HUES64 (cell line): ENCODE data around the gene BANP. TPM values are rescaled to one million over a fixed set of nuclear protein-coding genes. Genes with fewer than 3 reads are reported as not detected.
"Not testable (repeated sequence)": the region's sequence is repeated elsewhere in the genome, so short reads cannot be mapped to it uniquely, and the experiment has no call there.

ENCODE experiments used
- H3K27ac ChIP-seq: 2 replicates; pipeline ENCODE4 v1.7.0; 2013; ENCODE audit warnings: low read depth, low read length, inconsistent platforms
- H3K27me3 ChIP-seq: 2 replicates; pipeline ENCODE4 v1.6.1; 2013; ENCODE audit warnings: mild to moderate bottlenecking, low read length; ENCODE audit not compliant: insufficient read depth
- H3K36me3 ChIP-seq: 2 replicates; pipeline ENCODE4 v1.6.1; 2013; ENCODE audit warnings: mild to moderate bottlenecking, low read length; ENCODE audit not compliant: insufficient read depth
- H3K4me1 ChIP-seq: 2 replicates; pipeline ENCODE4 v1.6.1; 2013; ENCODE audit warnings: mild to moderate bottlenecking, low read length, moderate library complexity; ENCODE audit not compliant: insufficient read depth
- H3K4me3 ChIP-seq: 2 replicates; pipeline ENCODE4 v1.5.1; 2013; ENCODE audit warnings: mild to moderate bottlenecking, low read length, moderate library complexity
- H3K9ac ChIP-seq: 2 replicates; pipeline ENCODE4 v1.6.1; 2013; ENCODE audit warnings: mild to moderate bottlenecking, low read depth, low read length
- H3K9me3 ChIP-seq: 2 replicates; pipeline ENCODE4 v1.6.1; 2013; ENCODE audit warnings: low read depth, low read length; ENCODE audit not compliant: insufficient read depth
- WGBS: fragments of 150-250, 120-280 bp; methylation state at CpG from one replicate; pipeline ENCODE4 v1.1.7; 2013; ENCODE audit warnings: missing lambda C conversion rate; 5-methylcytosine and 5-hydroxymethylcytosine counted together
- polyA plus RNA-seq, 2 experiments: library from polyadenylated mRNA; stranded (reverse); fragments of 50-300 nt; gene quantifications; one replicate each; pipeline ENCODE4 v1.2.3, GENCODE V29; 2013

Gene BANP, protein sequence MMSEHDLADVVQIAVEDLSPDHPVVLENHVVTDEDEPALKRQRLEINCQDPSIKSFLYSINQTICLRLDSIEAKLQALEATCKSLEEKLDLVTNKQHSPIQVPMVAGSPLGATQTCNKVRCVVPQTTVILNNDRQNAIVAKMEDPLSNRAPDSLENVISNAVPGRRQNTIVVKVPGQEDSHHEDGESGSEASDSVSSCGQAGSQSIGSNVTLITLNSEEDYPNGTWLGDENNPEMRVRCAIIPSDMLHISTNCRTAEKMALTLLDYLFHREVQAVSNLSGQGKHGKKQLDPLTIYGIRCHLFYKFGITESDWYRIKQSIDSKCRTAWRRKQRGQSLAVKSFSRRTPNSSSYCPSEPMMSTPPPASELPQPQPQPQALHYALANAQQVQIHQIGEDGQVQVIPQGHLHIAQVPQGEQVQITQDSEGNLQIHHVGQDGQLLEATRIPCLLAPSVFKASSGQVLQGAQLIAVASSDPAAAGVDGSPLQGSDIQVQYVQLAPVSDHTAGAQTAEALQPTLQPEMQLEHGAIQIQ
- 12.3 TPM for polyA plus RNA-seq (2013, experiment 1 of 2)
- polyA plus RNA-seq (2013, experiment 2 of 2) = 11.1 TPM

DNA sequence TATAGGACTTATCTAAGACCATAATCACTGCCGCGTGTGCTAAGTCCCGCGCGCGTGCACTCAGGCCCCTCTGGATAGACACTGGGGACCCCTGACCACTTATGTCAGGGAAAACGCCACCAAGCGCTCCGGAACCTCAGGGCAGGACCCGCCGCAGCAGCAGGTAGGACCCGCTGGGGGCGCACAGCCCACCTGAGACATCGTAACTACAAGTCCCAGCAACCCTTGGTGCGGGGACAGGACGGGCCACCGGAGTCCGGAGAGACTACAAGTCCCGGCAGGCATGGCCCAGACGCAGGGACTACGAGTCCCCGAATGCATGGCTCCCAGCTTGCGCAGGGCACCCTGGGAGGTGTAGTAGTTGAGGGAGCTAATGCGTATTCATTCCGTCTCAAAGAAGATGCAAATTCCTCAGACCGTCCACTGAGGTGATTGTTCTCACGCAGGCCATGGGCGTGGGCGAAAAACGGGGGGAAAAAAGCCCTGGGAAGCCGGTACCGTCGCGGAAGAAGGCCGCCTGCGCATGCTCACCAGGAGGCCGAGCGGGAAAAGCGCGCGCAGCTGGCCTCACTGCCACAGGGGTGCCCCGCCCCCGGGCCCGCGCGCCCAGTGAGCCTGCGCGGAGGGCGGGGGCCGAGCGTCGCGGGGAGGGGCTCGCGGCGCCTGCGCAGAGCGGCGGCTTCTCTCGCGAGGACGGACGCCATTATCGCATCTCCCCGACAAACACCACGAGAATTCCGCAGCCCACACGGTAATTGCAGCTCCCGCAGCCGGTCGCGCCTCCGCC lies at the start of gene BANP:
TSS of gene BANP (plus strand) at position 670 of the 787 bp plus-strand sequence. CDS start 23,682 bp downstream, outside the sequence.
- H3K27me3 ChIP-seq = no peaks in the 10 kb centered on the region
- peaks cover 19% of the 10 kb centered on the region for H3K36me3 ChIP-seq
- no peaks in the 10 kb centered on the region for H3K9me3 ChIP-seq
- H3K4me3 ChIP-seq = peak within 1 kb of the TSS; percentile 69
- peak within 1 kb of the TSS; percentile 96 for H3K27ac ChIP-seq
- peaks cover 7% of the 10 kb centered on the region; the same call in 1 of the 2 replicates for H3K4me1 ChIP-seq
- under 1% methylated on average over 73 of the region's 73 CpGs for WGBS
- peak within 1 kb of the TSS; percentile 94 for H3K9ac ChIP-seq

GRCh38 chr16:87904963-87905362 lies 46.3 kb upstream of the BANP start:
- H3K27me3 ChIP-seq, H3K36me3 ChIP-seq, H3K9me3 ChIP-seq, H3K4me3 ChIP-seq, H3K4me1 ChIP-seq, H3K27ac ChIP-seq, H3K9ac ChIP-seq: not testable (repeated sequence)
- WGBS = 70% methylated on average over 3 of the region's 5 CpGs

DNA sequence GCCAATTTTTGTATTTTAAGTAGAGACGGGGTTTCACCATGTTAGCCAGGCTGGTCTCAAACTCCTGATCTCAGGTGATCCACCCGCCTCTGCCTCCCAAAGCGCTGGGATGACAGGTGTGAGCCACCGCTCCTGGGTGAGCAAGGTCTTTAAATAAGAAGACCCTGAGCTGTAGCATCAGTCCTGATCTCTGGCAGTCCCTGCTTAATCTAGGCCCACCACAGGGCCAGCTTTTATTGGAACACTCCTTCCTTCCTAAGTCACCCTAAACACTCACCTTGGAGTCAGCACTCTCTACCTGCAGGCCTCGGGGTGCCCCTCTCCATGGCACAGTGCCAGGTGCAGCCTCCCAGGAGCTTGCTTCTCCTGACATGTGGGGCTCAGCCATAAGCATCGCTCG lies 45.7 kb upstream of the BANP start:
- H3K9me3 ChIP-seq, H3K36me3 ChIP-seq, H3K27ac ChIP-seq, H3K4me1 ChIP-seq, H3K27me3 ChIP-seq, H3K4me3 ChIP-seq, H3K9ac ChIP-seq: not testable (repeated sequence)
- WGBS = 95% methylated on average over 7 of the region's 7 CpGs

- WGBS = 93% methylated on average over 11 of the region's 11 CpGs
Observed at GRCh38 chr16:87908101-87908500, 43.1 kb upstream of the BANP start.

DNA sequence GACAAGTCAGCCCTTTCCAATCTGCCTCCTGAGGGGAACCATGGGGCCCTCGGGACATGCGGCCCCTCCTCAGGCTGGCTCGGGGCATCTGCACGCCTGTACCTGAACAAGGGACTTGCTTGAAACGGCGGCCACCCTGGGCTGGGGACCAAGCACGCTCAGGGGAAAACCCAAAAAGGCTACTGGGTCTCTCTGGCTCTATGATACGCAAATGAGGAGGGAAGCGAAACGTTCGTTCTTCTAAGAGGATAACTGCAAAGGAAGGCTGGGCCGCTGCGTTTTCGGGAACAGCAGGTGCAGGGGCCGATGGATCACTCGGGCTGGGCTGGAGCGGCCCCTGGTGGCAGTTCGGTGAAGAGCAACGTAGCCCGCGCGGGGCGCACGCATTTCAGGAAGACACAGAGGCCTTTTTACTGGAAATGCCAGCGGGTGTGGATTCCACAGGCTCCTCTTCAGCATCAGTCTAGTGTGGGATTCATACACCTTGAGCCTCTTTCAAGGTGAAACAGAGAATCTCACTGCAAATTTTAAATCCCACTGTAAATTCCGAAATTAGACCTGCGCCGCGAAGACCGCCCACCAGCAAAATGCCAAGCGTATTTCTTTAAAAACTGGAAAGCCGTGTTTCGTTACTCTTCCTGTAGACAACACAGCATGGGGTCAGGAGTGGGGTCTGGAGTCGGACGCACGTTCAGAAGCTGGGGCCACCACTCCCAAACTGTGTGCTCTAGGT lies 41.9 kb upstream of the BANP start:
- WGBS = 40% methylated on average over 36 of the region's 36 CpGs
- H3K36me3 ChIP-seq, H3K27me3 ChIP-seq, H3K9ac ChIP-seq, H3K4me3 ChIP-seq, H3K9me3 ChIP-seq, H3K4me1 ChIP-seq, H3K27ac ChIP-seq: not testable (repeated sequence)

More at GRCh38 chr16:87908101-87908500, 43.1 kb upstream of the BANP start:
- not testable (repeated sequence) for H3K27me3 ChIP-seq, H3K4me3 ChIP-seq, H3K9me3 ChIP-seq, H3K9ac ChIP-seq, H3K36me3 ChIP-seq, H3K27ac ChIP-seq, H3K4me1 ChIP-seq

GRCh38 chr16:87911106-87911763 lies 40.0 kb upstream of the BANP start:
- not testable (repeated sequence) for H3K4me1 ChIP-seq, H3K27me3 ChIP-seq, H3K4me3 ChIP-seq, H3K9ac ChIP-seq, H3K36me3 ChIP-seq, H3K27ac ChIP-seq, H3K9me3 ChIP-seq
- WGBS = 93% methylated on average over 23 of the region's 23 CpGs

- H3K27me3 ChIP-seq, H3K27ac ChIP-seq, H3K9me3 ChIP-seq, H3K36me3 ChIP-seq, H3K9ac ChIP-seq, H3K4me3 ChIP-seq, H3K4me1 ChIP-seq: not testable (repeated sequence)
- 95% methylated on average over 18 of the region's 18 CpGs for WGBS
Observed at GRCh38 chr16:87912691-87913090, 38.5 kb upstream of the BANP start.

GRCh38 chr16:87914021-87914725 lies 37.1 kb upstream of the BANP start:
- not testable (repeated sequence) for H3K27ac ChIP-seq, H3K4me3 ChIP-seq, H3K9ac ChIP-seq, H3K4me1 ChIP-seq, H3K9me3 ChIP-seq, H3K27me3 ChIP-seq, H3K36me3 ChIP-seq
- 91% methylated on average over 25 of the region's 27 CpGs for WGBS

DNA sequence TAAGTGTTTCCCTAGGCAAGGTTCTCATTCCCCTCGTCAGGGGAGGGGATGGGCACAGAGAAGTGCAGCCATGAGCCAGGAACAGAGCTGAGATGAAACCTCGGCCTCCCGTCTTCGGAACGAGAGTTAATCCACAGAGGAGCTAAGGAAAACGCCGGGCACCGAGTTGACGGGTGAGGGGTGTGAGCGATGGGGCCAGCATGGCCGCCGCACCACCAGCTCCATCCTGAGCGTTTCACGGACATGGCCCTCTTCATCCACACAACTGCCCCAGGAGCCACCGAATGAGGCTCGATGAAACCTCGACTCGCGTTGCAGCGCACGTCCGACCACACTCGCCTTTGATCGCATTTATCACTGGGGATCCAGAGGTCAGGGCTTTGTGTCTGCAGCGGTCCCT lies 36.4 kb upstream of the BANP start:
- Histone ChIP-seq H3K4me1 (no peaks in the 10 kb centered on the region), H3K9ac (no peak overlapping the region), H3K27me3 (no peaks in the 10 kb centered on the region), H3K27ac (no peak overlapping the region), H3K36me3 (no peaks in the 10 kb centered on the region), H3K9me3 (no peaks in the 10 kb centered on the region), H3K4me3 (no peak overlapping the region)
- 95% methylated on average over 25 of the region's 25 CpGs for WGBS

GRCh38 chr16:87917503-87917902 lies 33.7 kb upstream of the BANP start:
- Histone ChIP-seq H3K4me1 (no peaks in the 10 kb centered on the region), H3K4me3 (no peak overlapping the region), H3K27me3 (no peaks in the 10 kb centered on the region), H3K9ac (no peak overlapping the region), H3K36me3 (no peaks in the 10 kb centered on the region), H3K9me3 (no peaks in the 10 kb centered on the region), H3K27ac (no peak overlapping the region)
- 91% methylated on average over 9 of the region's 9 CpGs for WGBS
